Thoracic aorta endothelial cell (primary cell): Measurements from ENCODE around the gene RIMKLB. TPM values are rescaled to one million over a fixed set of nuclear protein-coding genes. Genes with fewer than 3 reads are reported as not detected.

Experiments
- total RNA-seq: library from RNA; depleted of rRNA; stranded (reverse); fragments of >200 nt; gene quantifications from 2 replicates; pipeline ENCODE4 v1.2.3, GENCODE V29; 2012

Gene RIMKLB, protein sequence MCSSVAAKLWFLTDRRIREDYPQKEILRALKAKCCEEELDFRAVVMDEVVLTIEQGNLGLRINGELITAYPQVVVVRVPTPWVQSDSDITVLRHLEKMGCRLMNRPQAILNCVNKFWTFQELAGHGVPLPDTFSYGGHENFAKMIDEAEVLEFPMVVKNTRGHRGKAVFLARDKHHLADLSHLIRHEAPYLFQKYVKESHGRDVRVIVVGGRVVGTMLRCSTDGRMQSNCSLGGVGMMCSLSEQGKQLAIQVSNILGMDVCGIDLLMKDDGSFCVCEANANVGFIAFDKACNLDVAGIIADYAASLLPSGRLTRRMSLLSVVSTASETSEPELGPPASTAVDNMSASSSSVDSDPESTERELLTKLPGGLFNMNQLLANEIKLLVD
- 77.1 and 105 TPM in 2 replicates for total RNA-seq

DNA sequence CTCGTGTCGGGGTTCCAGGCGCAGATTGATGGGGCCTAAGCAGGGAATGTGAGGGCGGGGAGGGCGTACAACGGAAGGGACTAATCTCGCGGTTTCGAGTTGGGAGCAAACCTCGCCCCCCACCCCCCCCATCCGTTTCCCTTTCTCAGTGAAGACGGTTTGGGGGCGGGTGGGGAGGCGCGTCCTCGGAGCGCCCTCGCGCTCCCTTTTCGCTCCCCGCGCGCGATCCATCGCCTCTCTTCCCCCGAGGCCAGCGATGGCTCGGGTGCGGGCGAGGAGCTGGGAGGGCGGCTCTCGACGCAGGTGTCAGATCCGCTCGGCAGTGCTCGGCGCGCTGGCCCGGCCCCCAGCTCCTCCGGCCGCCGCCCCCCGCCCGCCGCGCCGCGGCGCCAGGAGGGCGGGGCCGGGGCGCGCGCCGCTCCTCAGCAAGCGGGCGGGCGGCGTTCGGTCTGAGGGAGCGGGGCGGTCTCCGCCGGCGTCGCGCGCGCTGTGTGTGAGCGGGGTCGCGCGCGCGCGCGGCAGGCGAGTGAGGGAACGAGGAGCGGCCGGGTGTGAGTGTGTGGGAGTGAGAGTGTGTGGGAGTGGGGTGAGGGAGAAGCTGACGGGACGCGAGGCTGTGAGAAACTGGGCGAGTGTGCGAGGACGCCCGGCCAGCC, at the start of gene RIMKLB:
RIMKLB (plus strand) TSS at position 516 of the 656 bp plus-strand sequence. CDS start 15,876 bp downstream, outside the sequence.

DNA sequence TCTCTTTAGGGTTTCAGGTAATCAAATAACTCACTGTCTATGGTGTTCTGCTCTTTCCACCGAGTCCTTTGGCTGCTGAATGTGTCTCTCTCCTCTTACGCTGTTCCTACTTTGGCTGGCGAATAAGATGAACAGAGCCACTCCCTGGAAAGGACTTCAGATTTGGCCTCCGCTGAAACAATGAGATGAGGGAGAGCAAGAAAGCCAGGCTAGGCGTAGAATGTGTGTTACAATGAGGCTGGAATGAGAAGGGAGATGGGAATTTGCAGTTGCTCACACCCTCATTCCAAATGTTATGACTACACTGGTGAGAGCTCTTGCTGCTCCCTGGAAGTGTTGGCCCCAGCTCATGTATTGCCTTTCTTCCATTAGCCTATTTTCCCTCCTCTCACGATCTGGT, 35.2 kb upstream of the RIMKLB start, which contains the start of gene MFAP5:
MFAP5 (minus strand) TSS at position 234 of the 400 bp plus-strand sequence. CDS start 722 bp downstream, outside the sequence.

DNA sequence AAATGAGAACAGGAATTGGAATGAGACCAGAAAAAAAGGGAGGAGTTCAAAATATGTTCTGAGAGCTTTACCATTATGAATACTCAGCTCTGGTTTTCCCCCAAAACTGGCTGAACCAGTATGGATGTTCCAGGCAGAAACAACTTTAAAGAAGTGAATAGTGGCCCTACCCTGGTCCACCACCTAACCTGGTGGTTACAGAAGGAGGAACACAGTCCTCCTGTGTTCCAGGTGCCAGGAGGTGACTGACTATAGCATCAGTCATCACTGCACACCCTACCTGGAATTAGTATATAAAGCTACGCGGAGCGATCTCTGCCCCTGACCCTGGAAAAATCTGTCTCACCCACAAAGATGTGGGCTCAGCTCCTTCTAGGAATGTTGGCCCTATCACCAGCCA, 124.5 kb downstream of the RIMKLB start, which contains the start of gene A2ML1:
A2ML1 (plus strand) TSS at position 324 of the 400 bp plus-strand sequence; CDS start at position 355, 31 bp downstream.

Other genes starting within 250 kb of the RIMKLB start
- gene CLEC6A, start 242.0 kb upstream of the RIMKLB start, total RNA-seq = not detected in 2 replicates
- not detected in 2 replicates for gene CLEC4D, start 184.5 kb upstream of the RIMKLB start, total RNA-seq
- gene CLEC4E, start 157.1 kb upstream of the RIMKLB start, total RNA-seq = not detected in 2 replicates
- gene AICDA, start 85.1 kb upstream of the RIMKLB start, total RNA-seq = not detected in 2 replicates
- 0.13 TPM in 1 of 2 replicates, not detected in the other for gene MFAP5, start 35.2 kb upstream of the RIMKLB start, total RNA-seq
- gene A2ML1, start 124.6 kb downstream of the RIMKLB start, total RNA-seq = not detected in 2 replicates
- 17.3 and 25.2 TPM in 2 replicates for gene PHC1, start 216.5 kb downstream of the RIMKLB start, total RNA-seq